HG03460 (cell line): Measurements from ENCODE around the gene AFAP1L1.

Experiments
- ATAC-seq: cut with Tn5 transposase; IDR thresholded peaks from one replicate; pipeline ENCODE4 v1.9.1; 2021; ENCODE audit not compliant: unreplicated experiment

AFAP1L1 gene

DNA sequence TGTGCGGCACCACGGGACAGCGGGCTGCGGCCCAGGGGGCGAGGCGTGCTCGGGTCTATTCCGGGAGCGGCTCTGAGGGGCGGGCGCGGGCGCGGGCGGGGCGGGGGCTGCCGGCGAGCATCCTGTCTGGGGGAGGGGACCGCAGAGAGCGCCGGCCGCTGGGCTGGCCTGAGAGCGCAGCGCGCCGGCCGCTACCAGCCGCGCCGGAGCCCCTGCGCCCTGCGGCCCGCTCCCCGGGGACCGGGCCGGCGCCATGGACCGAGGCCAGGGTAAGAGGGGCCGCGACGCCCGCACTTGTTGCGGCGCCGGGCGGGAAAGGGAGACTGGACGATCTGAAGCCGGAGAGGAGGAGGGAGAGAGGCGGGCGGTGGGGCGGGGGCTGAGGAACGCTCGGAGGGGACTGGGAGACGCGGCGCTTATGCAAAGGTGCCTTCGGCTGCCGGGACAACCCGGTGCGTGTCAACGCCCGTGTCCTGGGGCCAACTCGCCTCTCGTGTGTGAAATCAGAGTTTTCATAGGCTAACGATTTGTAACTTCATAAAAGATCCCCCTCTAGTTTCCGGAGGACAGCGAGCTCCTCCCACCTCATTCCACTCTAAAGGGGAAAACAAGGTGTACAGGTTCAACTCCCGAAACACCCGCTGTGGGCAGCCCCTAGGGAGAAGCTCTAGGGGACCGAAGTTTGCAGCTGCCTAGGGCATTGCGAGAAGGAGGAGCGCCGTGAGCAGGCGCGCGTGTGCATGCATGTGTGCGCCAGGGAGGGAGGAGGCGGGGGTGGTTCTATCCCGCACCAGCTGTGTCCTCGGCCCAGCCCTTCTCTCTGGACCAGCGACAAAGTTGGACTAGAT lies at the start of gene AFAP1L1:
AFAP1L1 (plus strand) TSS at position 144 of the 848 bp plus-strand sequence; CDS start at position 254, 110 bp downstream.
- ATAC-seq: no peak

DNA sequence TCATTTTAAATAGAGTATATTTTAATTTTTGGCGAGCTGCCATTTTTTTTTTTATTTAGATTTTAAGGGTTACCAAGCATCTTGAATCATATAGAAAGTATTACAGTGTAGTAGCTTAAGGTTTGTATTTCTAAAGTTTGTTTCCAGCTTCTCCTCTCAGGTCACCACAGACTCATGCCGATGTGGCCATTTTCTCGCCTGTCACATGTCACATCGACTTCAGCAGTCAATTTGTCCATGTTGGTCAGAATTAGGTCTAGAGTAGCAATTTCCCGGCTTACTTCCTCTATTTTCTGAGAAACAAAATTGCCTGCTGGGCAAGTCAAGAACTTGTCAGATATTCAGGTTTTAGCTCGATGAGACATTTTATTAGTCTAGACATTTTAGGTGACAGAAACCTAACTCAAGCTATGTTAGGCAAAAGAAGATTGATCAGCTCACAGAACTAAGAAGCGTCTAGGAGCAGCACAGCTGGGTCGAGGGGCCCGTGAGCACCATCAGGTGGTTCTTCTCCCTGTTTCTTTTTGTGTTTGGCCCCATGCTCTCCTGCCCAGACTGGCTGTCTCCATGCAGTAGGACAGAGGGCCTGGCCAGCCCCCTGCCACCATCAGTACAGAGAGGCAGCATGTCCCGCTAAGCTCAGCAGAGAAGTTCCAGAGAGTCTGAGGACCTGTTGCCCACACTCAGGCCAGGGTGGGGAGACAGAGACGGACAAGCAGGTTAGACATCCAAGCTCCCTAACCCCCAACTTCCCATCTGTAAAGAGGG lies 48.4 kb upstream of the AFAP1L1 start:
- no peak for ATAC-seq

DNA sequence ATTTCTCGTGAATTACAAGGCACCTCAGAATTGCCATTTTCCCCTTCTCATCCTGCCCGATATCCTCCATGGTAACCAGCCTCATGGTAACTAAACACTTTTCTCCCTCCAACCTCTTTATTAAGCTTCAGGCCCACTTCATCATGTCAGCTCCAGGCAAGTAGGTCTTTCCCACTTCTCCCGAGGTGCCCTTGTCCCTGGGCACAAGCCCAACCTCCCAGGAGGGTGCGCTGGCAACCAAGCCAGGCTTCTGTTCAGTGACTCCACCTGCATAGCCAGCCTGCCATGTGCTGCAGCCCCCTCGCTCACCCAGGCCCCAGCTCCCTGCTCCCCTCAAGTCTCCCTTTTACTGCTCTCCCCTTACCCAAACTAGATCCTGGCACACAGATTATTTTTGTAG lies 47.4 kb upstream of the AFAP1L1 start:
- ATAC-seq: no peak

DNA sequence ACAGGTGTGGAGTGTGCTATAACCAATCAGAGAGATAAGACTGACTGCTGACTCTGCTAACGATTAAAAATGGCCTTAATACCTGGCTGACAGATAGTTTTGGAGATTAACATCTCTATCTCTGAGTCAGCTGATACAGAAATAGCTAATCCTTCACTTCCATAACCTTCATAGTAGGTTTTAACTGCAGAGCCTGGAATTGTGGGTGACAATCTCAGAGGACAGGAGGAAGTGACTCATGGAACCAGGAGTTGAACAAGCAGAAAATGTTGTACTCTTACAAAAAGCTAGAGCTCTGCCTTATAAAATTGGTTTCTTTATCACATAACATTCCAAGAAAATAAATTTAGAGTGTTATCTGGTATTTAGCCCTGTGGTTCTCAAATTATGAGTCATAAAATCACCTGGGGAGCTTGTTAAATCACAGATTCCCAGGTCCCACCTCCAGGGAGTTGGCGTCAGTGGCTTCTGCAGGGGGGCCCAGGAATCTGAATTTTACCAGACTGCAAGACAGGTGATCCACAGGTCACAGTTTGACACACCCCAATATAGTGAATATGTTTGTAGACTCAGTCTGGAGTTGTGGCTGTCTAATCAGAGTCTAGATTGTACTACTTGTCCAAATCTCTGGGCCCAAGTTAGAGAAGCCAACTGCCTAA lies 44.4 kb upstream of the AFAP1L1 start:
- ATAC-seq: no peak

DNA sequence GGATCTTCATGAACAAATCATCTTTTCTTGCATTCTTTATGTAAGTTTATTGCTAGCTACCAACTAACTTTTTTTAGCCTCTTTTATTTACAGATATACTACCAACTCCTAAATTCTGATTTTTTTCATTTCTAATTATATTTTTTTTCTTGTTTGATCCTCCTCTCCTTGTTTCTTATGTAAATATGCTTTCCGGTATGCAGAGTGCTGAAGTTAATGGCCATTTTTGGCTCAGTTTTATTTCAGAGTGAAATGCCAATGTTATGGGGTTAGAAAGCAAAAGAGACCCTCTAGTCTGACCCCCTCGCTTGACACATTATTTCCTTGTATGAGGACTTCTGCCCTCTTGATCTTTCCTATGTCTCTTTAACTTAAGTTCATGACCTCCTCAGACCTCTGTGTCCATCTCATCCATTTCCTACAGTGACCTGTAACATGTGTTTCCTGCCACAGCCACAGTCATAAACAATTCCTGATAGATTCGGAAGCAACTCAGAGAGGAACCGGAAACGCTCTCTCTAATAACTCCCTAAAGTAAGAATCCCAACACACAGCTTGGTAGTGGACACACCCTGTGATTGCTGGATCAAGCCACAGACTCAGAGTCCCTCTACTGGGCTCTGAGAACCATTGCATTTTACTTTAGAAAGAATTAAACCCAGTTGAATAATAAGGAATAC lies 42.9 kb upstream of the AFAP1L1 start:
- no peak for ATAC-seq

DNA sequence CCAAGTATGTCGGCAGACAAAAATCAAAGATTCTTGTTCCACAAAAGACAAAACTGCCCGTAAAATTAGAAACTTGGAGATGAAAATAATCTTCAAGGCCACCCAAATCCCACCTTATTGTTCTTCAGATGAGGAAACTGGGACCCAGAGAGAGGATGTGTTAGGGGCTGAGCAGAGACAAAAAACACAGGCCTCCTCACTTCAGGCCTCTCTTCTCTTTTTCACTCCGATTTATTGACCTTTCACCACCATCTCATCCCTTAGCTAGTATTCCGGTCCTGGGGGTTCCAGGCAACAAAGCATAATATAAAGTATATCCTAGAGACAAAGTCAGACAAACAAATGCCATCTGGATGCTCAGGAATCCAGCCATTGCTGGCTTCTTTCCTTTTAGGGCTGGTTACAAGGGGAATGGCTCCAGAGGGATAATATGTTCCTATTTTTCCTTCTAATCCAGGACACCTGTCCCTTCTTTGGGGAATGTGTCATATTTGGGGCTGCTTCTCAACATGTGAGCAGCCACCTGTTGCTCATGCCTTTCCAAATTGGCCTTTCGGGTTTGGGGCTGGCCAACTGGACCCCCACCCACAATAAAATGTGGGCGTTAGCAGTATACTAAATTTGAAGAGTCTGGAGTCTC lies 42.2 kb upstream of the AFAP1L1 start:
- no peak for ATAC-seq

DNA sequence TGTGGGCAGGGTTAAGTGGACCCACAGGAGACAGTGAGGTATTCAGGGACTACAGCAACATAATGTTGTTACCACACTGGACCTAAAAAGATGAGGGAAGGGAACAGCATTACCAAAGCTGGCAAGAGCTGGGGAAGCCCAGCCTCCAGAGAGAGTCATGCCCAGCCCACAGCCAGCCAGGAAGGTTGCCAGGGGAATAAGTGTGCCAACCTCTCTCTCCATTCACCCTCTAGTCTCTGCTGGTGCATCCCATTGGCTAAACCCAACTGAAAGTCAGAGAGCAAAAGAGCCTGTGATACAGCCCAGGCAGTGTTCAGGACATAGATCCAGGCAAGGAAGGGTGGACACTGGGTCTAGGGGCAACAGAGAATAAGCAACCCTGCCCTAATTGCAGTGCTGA lies 35.8 kb upstream of the AFAP1L1 start:
- no peak for ATAC-seq

DNA sequence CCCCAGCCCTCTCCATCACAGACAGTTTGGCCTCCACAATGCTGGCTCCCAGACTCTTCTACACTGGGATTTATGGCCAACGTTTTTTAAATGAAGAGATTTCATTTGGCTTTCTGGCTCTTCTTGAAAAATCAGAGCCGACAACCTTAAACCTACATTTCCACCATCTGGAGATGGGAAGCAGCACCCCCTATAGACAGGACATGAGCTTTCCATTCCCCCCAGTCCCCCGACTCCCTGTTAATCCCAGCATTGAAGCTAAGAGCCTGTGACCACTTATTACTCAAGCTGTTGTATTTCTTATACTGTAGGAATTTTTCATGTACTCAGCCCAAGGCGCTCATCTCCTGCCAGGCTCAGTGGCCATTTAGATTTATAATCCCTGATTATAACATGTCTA lies 34.0 kb upstream of the AFAP1L1 start:
- no peak for ATAC-seq

DNA sequence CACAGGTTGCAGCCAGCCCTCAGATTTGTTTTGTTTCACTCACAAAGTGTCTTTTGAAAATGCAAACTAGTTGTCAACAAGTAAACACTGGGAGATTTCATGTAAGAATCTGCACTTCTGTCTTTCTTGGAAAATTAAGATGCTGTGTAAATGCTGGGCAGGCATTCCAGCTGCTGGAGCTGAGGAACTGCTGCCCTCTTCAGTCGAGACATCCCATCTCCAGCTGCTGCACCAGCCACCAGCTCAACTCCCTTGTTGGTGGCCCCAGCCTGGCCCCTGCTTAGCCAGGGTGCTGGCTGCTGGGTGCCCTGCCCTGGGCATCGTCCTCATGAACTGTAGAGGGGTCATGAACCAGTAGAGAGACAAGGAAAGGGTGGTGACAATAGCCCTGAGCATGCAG lies 33.1 kb upstream of the AFAP1L1 start:
- no peak for ATAC-seq

DNA sequence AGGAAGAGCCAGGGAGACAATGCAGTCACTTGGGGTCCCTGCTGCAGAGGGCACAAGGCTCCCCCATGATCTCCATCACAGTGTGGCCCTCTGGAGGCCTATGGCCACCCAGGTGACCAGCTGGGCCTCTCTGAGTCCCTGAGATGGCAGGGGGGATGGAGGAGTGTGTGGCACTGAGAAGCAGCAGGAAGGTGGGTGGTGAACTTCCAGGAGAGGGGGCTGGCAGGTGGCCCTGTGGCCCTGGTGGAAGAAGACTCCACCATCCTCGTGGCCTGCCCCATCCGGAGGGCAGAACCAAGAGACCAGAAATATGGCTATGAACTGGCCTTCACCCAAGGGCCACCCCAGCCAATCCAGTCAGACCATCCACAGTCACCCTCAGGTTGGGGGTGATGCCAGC lies 31.7 kb upstream of the AFAP1L1 start:
- no peak for ATAC-seq

DNA sequence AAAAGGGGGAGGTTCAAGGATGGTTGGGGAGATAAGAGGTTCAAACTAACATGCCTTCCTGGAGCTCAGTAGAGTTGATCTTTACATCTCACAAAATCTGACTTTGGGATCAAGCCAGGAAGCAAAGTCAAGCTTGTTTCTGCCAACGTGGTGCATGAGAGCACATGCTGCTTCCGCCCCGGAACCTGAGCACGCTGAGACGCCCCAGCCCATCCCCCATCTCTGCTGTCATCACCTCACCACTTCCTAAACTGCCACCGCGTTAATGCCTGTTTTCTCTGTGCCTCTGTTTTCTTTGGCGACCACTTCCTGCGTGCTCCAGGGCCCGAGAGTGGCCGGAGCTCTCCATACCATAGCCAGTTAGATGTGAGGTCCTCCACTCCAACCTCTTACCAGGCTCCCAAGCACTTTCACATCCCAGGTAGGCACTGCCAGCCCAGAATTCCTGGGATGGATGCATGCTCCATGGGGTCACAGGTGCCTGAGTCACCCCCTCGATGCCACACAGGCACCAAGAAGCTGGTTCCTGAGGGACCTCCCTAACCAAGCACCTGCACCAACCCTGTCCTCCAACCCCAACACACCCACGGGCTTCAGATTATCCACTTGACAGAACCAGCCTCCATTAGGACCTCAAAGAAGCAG lies 31.2 kb upstream of the AFAP1L1 start:
- no peak for ATAC-seq

DNA sequence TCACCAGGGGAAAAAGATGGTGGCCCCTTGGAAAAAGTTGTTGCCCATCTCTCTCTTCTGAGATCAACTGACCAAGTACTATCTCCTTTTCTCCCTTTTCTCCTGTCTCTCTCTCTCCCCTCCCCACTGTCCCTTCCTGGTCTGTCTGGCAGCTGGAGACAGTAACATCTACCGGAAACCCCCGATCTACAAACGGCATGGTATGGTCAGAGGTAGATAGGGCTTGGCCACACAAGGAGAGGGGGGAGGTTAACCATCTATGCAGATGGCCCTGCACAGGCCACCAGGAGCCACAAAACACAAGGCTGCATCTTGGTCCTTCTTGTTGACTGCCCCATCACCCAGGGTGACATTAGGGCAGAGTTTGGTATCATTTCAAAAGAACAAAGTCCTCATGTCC lies 29.3 kb upstream of the AFAP1L1 start:
- no peak for ATAC-seq

DNA sequence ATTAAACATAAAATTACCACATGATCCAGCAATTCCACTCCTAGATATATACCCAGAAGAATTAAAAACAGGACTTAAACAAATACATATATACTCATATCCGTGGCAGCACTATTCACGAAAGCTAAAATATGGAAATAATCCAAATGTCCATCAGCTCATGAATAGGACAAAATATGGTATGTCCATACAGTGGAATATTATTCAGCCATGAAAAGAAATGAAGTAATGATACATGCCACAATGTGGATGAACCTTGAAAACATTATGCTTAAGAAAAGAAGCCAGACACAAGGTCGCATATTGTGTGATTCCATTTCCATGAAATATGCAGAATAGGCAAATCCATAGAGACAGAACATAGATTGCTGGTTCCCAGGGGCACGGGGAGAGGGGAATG lies 24.8 kb upstream of the AFAP1L1 start:
- ATAC-seq: no peak

DNA sequence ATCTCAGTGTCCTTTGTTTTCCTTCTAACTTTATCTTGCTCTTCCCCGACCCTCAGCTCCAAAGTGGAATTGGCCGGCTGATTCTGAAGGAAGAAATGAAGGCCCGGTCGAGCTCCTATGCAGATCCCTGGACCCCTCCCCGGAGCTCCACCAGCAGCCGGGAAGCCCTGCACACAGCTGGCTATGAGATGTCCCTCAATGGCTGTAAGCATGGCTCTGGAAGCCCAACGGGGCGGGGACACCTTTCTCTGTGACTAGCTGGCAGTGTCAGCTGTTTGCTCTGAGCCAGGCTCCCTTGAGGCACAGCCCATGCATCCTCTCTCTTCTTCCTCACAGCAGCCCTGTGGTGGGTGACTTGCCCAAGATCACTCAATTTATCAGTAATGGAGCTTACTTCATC lies 23.9 kb upstream of the AFAP1L1 start:
- ATAC-seq: no peak

DNA sequence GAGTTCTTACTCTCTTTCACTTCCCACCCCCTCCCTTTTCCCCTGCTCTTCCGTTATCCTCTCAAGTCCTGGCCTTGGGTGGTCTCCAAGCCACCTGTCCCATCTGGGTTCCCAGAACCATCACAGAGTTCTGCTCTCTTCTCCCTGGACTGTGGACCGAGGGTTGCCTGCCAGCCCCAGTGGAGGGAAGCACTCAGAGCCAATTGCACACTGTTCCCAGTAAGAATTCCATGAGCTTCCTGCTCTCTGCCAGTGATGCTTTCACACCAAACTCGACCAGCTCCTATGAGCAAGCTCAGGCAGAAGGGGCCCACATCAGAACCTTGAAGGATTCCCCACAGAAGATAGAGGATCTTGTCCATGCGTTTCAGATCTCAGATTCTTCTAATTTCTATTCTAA lies 20.1 kb upstream of the AFAP1L1 start:
- no peak for ATAC-seq

DNA sequence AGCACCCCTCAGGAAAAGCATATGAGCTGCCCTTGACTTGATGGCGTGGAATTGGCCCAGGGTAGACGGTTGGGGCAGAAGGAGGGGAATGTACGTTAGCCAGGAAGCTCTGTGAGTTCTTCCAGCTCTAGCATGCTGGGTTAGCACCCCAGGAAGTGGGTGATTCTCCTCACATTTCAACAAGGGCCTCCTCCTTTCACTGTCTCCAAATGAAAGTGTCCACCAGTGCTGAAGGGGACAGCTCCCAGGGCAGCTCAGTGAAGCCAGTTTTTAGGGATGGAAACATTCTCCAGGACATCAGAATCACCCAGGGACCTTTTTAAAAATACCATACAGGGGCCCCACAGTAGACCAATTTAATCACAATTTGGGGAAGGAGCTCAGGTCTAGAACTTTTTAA lies 17.2 kb upstream of the AFAP1L1 start:
- ATAC-seq: no peak

DNA sequence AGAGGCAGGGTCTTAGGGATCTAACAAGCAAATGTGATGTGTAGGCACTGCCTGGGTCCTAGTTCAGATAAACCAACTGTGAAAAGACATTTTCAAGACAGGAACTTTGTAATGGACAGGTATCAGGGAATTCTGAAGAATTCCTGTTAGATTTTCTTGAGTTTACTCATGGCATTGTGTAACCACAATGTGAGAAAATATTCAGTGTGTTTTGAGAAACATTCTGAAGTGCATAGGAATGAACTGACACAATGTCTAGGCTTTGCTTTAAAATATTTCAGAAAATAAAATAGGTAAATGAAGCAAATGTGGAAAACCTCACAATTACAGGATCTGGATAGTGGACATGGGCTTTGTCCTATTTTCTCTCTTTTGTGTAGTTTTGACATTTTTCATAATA lies 15.2 kb upstream of the AFAP1L1 start:
- ATAC-seq: no peak

DNA sequence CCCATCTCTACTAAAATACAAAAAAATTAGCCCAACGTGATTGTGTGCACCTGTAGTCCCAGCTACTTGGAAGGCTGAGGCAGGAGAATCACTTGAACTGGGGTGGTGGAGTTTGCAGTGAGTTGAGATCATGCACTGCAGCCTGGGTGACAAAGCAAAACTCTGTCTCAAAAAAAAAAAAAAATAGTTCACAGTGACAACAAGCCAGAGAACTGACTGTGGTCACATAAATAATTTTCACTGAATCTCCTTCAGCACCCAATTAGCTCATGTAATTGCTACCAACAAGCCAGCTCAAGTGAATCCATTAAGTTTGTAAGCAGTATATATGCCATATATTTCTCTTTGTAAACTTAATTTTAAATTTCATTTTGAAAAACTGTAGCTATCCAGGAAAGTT lies 14.5 kb upstream of the AFAP1L1 start:
- no peak for ATAC-seq

DNA sequence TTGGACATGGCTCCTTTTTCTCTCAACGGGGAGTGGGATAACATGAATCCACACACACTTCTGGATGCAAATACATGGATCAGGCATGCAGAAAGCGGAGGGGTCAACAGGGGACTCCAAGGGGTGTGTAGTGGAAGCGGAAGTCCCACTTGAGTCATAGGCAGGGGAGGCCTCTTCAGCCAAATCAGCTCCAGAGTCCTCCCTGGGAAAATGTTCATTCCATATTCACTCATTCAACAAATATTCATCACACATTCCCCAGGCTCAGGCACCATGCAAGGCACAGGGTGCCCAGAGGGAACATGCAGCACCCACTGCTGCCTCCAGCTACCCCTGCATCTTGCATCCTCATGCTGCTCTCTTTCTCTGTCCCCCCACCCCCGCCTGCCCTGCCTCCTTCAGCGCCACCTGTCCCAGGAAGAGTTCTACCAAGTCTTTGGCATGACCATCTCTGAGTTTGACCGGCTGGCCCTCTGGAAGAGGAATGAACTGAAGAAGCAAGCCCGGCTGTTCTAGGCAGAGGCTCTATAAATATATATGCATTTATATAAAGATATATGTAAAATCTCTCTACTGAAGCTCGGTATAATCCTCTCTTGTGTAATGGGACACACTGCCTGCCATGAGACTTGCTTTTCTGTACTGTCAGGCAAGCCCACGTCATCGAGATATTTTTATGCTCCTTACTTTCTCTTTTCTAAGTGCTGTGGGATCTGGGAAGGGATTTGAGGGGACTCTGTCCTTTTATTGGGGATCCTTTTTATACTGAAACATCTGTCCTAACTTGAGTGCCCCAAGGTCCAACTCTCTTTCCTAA lies 13.6 kb upstream of the AFAP1L1 start:
- no peak for ATAC-seq
